ENCODE measurements around the gene TCTN2.

GRCh38 chr12:123723765-123724164, 52.9 kb downstream of the TCTN2 start:
- TF ChIP-seq HMGXB4 (CRISPR knock-in tag; IDR thresholded peaks at IDR 0.05) (no peak), ZNF740 (CRISPR knock-in tag; IDR thresholded peaks at IDR 0.05) (no peak), ZNF740 (tag; IDR thresholded peaks at IDR 0.05) (no peak), ZBTB11 (CRISPR knock-in tag; IDR thresholded peaks at IDR 0.05) (no peak), ZFP36 (IDR thresholded peaks at IDR 0.05; ENCODE audit: low read depth, low read length, partially characterized antibody) (no peak), ZNF76 (CRISPR knock-in tag; IDR thresholded peaks at IDR 0.05; ENCODE audit: borderline replicate concordance) (no peak), BCLAF1 (IDR thresholded peaks at IDR 0.05; ENCODE audit: borderline replicate concordance in 1 of 2, control insufficient read depth in 1 of 2, low read depth in 2 of 2, low read length in 1 of 2) (no peak), CTCF (IDR thresholded peaks at IDR 0.05 in 2 of 3, conservative IDR thresholded peaks at IDR 0.05 in 1 of 3; ENCODE audit: insufficient read depth in 2 of 3, low read depth in 1 of 3, low read length in 3 of 3) (no peak), SIN3B (IDR thresholded peaks at IDR 0.05; ENCODE audit: low read depth) (no peak), MAX (CRISPR knock-in tag; IDR thresholded peaks at IDR 0.05) (no peak), BCL6 (CRISPR knock-in tag; IDR thresholded peaks at IDR 0.05) (no peak), GTF2F1 (IDR thresholded peaks at IDR 0.05; ENCODE audit: low read depth, low read length) (no peak)

All from K562 (cell line).